Hippocampal formation (tissue), 2 donors: ENCODE data around the gene SAYSD1.
"Not testable (repeated sequence)": the region's sequence is repeated elsewhere in the genome, so short reads cannot be mapped to it uniquely, and the experiment has no call there.

Experiments
- DNase-seq, 2 donors: peaks; one replicate each; lab custom pipeline; 2025; lab: John Stamatoyannopoulos, UW

The SAYSD1 gene, protein sequence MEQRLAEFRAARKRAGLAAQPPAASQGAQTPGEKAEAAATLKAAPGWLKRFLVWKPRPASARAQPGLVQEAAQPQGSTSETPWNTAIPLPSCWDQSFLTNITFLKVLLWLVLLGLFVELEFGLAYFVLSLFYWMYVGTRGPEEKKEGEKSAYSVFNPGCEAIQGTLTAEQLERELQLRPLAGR

DNA sequence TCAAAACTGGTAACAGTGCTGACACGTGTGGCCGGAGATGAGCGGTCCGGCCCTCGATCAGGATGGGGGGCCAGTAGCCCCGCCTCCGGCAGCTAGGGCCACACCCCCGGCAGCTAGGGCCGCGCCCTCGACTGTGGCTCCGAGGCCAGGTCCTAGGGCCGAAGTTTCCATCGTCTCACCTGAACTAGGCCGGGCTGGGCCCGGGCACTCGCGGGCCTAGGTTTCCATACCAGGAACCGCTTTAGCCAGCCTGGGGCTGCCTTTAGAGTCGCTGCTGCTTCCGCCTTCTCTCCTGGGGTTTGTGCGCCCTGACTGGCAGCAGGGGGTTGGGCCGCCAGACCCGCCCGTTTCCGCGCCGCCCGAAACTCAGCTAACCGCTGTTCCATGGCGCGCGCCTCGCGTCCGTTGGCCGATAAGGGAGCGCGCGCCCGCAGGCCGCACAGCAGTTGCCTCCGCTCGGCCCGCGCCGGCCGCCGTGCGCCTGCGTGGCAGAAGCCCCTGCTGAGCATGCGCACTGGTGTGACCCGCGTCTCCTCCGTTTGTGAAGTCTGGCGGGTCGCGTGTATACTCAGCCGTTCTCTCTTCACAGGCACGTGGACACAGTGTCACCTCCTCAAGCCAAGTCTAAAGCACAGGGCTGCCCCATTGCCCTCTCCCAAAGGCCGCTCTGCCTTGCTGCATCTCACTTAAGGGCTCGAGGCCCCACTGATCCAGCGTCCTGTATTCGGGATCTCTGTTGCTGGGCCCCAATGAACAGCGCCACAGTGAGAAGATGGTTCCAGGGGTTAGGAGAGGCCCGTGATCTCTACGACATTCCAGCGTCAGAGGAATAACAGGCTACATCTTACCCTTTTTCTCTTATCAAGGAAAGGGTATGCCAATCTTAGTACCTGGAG, at the start of gene SAYSD1:
Gene SAYSD1, minus strand, starts transcription at position 483 of the 896 bp plus-strand sequence. Its CDS starts 97 bp downstream, at position 386.
- DNase-seq = peak; percentile 69 to 87

DNA sequence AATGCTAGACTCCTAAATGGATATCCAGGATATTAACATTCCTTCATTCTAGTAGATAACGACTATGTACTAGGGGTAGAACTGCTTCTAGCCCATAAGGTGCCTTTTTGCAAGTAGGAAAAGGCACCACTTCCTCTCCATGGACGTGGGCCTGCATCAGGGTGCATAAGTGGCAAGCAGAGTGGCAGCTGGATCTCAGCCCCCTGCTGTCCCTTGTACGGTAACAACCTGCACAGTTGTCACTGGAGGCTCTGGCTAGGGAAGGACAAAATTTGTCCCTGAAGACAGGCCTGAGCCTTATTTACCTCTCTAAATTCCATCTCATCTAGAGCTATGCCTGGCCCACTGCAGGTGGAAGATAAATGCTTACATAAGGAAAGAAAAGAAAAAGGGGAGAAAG, 42.5 kb upstream of the SAYSD1 start:
- no peak for DNase-seq

DNA sequence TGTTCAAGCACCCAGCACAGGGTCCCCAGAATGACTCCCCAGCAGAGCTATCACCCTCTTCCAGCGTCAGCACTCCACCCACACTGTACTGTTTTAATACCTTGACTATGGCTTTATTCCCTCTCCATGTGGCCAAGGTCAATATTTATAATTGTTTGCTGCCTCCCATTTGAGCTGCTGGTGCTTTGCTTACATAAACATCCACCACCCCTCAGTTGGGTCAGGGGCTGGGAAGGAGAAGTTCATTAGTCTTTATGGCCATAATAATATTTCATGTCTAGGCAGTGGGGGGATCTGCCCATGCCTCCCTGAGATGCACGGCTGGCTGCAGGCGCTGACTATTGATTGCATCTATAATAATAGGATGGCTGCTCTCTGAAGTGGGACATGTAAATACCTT, 41.8 kb upstream of the SAYSD1 start:
- DNase-seq = no peak

DNA sequence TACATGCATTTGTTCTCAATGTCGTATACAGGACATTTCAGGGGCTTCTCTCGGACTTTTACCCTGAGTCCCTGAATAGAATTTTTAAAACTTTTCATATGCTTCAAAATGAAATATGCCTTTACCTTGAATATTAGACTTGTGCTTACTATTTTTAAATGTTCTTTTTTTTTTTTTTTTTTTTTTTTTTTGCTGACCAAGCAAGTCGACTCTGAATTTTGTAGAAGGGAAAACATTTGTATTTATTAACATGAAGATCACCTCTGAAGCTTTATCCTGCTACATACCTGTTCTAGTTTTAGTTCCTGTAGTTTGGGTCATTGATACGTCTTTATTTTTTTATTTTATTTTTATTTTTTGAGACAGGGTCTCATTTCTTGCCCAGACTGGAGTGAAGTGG, 39.7 kb upstream of the SAYSD1 start:
- DNase-seq = no peak

DNA sequence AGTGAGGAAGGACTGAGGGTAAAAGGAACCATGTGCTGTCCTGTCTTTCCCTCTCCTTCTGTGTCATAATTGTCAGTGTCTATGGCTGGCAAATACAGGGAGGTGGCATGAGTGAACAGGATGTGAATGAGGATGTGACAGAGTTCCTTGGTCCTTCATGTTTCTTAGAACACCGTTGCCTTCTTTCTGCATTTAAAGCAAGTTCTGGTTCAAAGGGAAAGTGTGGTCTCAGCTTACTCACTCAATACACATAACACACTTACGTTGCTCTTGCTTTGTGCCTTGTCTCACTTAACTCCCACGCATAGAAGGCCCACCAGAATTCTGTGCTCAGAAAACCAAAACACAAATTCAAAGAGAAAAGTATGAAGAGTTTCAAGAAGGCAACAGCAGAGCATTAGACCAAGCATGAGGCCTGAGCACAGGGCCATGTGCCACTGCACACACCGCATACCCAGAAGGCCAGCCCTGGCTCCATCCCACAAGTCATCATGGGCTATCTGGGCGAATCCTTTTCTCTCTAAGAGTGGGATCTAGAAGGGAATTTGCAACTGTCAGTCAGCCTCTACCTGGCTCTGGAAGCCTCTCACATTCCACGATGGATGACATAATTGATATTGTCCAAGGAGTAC, 38.9 kb upstream of the SAYSD1 start:
- DNase-seq = no peak

DNA sequence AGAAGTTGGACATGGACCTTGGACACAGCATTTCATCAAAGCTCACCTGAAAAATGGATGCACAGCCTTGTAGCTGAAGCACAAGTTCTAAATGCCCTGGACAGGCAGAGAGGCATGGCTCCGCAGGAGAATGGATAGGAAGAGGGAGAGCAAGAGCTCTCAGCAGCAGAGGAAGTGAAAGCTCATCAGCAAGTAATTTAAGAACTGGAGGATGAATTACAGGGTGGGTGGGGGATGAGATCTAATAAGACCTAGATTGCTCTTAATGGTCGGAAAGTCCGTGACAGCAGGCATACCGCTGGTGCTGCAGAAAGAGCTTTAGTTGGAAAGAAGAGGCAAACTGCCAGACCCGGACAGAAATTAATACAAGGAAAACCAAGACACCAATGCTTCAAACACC, 37.3 kb upstream of the SAYSD1 start:
- no peak for DNase-seq

DNA sequence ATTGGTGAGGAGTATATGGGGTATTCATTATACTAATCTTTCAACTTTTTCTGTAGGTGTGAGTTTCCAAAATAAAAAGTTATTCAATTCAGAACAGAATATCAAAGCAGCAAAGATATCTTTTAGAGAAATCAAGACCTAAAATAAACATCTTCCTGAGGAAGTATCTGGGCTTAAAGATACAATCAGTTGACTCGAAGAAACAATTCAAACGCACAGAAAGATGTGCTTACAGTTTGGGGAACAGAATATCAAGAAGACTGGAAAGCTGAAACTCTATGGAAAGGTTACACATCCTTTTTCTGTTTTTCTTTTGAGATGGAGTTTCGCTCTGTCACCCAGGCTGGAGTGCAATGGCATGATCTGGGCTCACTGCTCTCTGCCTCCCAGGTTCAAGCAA, 36.2 kb upstream of the SAYSD1 start:
- no peak for DNase-seq

DNA sequence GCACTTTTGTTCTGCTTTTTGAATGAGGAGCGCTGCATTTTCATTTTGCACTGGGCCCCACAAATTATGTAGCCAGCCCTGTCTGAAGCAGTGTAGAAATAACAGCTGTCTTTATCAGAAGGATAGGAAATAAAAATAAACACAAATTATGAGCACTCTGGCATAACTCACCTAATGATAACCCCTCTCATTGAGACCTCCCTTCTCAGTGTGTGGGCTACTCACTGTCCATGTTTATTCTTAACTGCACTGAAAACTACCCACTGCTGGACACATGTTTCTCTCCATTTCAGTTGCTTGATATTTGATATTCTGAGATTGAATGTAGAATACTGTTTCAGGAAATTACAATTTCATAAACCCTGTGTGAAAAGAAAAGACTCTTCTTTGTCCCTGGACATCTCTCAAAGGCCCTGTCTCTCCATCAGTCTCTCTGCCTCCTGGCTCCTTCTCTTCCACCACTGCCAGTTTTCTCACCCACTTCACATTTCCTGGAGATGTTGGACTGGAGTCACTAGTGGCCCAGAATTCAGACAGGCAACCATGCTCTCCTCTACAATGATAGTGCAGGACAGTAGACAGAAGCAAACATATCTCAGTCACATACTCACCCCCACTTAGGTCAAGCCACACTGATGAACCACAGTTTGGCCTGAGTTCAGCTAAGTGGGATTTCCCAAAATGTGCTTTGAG, 29.6 kb upstream of the SAYSD1 start:
- DNase-seq = no peak

DNA sequence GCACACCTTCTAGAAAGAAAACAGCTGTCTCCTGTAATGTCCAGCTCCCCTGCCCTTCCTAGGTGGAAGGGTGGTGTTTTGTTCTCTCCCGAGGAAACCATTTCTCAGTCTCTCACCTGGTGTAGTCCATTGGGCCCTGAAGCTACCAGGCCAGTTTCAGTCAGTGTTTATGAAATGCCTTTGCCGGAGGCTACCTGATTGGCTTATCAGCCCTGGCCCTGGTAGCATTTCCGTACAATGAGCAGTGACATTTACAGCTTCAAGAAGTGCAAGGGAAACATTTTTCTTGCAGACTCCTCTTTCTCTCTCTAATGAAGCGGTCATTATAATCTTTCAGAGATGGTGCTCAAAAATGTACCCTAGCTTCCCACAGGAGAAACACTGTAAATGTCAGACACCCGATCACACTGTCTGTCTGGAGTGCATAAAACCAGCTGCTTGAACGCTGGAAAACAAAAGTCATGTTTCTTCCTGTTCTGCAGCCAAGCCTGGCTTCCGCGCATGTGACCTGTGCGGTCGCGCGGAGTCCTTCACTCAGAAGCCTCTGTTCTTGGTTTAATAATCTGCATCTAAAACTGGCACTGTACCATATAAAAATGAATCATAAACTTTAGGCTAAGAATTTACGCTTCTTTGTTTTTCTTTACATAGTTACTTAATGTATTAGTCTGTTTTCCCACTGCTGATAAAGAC, 28.4 kb upstream of the SAYSD1 start:
- no peak for DNase-seq

DNA sequence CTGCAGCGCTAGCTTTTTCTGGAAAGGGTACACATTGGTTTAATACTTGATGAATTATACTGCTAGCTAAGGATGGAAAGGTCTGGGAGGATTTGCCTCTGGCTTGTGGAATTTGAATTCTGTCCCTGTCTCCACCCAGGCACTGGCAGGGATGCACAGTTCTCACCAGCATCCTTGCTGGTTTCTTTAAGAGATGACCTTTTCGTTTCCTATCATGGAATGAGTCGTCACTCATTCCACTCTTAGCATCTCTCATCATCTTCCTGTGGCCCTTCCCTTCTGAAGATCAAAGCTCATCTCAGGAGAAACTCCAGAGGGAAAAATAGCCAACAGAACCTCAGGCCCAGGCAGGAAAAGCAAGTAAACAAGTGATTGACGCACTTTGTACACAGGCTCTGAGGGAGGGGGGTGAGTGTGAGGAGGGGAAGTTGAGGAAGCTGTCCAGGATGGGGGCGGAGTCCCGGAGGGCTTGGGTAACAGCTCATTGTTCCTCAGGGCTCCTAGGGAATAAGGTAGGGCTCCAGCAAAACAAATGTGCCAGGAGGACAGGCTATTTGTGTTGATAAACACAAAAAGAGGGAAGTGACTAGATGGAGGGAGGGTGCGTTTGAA, 25.7 kb upstream of the SAYSD1 start:
- no peak for DNase-seq

DNA sequence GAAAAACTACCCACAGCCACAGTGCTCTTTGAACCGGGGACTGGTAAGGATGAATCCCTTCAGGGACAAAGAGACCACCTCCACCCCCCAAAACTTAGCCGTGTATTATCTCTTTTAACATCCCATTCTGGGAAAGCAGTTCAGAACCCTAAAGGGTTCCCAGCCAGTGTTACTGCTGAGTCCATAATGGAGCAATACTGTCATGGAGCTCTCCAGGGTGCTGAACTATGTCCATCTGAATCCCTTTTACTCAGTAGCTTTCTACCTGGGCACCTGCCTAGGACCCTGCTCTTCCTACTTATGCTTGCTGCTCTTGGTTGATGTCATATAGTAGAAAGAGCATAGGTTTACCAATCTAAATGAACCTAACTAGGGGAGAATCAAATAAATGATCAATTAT, 22.3 kb upstream of the SAYSD1 start:
- no peak for DNase-seq

DNA sequence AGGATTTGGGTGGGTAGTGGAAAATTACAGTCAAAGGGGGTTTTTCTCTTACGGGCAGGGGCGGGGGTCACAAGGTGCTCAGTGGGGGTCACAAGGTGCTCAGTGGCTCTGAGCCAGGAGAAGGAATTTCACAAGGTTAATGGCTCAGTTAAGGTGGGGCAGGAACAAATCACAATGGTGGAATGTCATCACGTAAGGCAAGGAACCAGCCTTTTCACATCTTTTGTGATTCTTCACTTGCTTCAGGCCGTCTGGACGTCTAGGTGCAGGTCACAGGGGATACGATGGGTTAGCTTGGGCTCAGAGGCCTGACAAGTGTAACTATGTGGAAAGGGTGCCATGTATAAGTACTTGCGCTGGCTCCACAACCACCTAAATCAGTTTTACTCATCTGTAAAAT, 21.2 kb upstream of the SAYSD1 start:
- DNase-seq = not testable (repeated sequence)

DNA sequence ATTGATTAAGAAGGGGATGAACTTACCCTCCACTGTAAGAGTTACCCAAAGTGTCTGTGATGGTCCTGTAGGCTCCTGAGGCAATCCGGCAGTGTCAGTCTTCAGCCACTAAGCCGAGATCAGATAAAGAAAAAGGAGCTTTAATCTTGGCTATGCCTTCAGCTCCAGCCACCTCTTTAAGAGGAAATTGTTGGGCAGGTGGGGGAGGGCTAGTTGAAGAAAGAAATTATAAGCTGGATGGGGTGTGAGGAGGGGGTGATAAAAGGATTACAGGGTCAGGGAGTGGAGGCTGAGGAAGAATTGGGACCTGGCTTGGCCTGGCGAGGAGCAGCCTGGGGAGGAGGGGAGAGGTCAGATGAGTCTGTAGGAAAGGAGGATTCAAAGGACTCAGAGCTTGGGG, 19.8 kb upstream of the SAYSD1 start:
- DNase-seq = not testable (repeated sequence)

DNA sequence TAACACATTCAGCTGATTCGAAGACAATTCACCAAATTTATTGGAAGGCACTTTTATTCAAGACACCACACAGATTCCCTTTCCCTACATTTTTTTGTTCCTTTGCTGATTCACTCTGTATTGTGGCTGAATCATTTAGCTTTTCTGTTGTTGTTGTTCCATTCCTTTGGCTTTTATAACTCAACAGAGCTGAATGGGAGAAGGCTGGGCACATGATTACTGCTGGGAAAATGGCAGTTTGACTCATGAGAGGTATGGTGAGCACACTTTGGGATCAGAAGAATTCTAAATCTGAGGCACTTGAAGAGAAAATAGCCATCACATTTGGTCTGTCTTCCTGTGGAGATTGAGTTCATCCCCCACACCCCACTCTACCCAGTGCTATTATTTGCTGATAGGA, 15.7 kb upstream of the SAYSD1 start:
- no peak for DNase-seq

DNA sequence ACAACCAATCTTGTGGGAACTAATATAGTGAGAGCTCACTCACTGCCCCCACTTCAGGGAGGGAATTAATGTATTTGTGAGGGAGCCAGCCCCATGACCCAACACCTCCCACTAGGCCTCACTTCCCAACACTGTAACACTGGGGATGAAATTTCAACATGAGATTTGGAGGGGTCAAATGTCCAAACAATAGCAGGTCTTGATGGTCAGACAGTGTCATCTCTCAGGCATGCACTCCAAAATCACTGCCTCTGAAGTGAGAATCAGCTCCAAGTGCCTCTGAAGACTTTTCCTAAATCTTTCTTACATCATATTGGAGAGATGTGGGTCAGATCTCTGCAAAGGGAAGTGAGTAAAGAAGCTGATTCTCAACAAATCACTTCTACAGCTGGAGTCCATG, 13.8 kb upstream of the SAYSD1 start:
- DNase-seq = no peak

DNA sequence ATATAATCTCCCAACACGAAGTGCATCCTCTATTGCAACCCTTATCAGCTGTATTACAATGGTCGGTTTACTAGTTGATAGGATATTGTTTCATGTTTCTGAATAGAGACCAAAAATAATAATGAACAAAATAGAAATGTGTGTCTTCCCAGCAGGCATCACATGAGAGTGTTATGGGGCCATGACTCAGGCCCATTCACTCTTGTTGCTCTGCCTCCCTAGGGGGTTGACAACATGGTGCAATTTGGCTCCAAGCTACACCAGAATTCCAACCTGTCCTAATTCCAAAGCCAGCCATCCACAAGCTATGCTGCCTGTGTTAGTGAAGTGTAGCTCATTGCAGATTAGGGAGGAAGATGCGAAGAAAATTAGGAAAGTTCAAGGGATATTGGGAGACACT, 13.1 kb upstream of the SAYSD1 start:
- no peak for DNase-seq

DNA sequence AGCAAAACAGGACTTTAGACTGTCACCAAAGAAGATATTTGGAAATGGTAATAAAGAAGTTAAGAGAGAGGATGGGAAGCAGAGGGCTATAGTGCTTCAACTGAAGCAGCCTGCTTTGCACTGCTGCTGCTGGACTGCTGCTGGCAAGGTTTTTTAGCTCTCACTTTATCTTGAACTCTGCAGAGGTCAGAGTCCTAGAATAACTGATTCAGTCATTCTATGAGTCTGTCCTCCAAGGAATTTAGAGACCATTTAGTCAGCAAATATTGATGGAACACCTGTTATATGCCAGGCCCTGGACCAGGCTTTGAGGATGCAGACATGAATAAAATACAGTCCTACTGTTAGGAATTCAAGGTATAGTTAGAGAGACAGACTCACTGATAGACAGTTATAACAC, 9.1 kb upstream of the SAYSD1 start:
- no peak for DNase-seq

DNA sequence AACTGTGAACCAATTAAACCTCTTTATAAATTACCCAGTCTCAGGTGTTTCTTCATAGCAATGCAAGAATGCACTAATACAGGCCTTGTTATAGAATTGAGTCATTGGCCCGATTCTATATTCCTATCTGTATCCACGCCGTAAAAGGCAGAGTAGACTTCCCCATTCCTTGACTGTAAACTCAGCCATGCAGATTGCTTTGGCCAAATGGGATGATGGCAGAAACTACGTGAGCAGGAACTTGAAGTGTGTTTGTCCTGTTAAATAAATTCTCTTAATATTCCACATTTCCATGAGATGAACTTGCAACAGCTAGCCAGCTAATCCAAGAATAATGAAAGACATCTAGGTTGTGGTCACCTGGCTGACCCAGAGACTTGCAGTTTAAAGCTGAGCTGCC, 3.9 kb upstream of the SAYSD1 start:
- DNase-seq = no peak

DNA sequence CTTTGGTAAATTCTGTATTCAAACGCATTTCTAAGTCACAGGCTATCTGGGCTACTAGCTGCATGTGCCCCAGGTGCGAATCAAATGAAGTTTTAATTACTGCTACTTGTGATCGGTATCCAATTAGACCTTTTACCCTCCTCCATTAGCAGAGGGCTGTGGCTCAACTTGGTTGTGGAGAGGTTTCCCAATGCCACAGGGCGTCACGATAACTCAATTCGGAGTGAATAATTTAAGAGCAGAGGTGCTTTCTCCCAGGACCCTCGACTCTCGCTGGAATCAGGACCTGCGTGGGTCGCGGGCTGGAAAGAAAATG, 640 bp downstream of the SAYSD1 start:
- peak in 1 of 2 donors; percentile 58 for DNase-seq

DNA sequence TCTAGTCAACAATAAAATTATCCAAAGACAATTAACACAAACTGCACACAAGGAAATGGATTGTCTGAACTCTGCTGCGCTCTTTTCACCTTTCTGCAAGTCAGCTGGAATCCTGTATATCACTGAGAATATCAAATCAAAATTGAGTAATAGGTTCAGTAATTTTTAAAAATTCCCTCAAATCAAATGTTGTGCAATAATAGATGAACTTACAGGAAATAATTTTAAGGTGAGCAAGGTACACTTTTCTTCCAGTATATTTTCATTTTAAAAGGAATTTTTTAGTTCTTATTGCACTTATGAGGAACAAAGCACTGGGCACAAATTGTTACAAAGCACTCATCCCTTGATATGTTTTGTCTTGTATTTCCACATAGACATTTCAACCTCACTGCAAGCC, 1.2 kb downstream of the SAYSD1 start:
- no peak for DNase-seq

DNA sequence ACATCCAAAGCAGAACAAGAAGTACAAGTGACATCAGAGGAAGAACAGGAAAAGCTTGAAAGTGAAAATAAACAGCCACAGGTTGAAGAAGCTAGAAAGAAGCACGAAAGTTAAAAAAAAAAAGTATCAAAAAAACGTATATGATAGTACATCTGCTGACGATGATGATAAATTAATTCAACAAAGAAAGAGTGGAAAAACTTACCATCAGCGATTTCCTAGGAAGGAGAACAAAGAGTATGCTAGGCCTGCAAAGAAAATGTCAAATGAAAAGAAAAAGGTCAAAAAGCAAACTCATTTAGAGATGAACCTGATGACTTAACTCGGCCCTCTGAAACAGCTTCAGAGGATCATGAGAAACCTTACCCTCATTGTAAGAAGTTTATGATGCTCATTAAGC, 3.7 kb downstream of the SAYSD1 start:
- DNase-seq = no peak
